ENCODE measurements around the gene DLG5. TPM values are rescaled to one million over a fixed set of nuclear protein-coding genes. Genes with fewer than 3 reads are reported as not detected.

DLG5 gene
- total and polyA plus RNA-seq, 4 donors: 1.2 to 7.1 (median 4.6) TPM

DNA sequence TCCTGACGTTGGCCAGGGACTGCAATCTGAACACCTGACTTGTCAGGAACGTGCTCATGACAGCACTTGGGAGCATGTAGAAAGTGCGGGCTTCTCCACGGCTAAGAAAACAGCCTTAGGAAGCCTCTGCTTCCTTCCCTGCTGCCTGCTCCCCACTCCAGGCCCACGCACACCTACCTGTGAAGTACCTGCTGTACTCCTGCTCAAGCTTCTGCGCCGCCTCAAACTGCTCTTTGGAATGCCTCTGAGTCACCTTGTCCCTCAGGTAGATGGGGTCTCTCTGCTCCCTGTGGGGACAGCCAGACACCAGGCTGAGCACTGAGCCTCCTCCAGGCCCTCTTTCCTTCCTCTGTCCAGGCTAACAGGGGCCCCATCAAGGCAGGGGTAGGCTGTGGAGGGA lies 132.7 kb downstream of the DLG5 start:
- H3K9ac ChIP-seq (ENCODE audit: low read depth in 1 of 2, low read length in 2 of 2): no peak overlapping the region
- TF ChIP-seq FOXA2 (IDR thresholded peaks at IDR 0.05) (no peak), RXRA (IDR thresholded peaks at IDR 0.05) (no peak), HNF4A (conservative IDR thresholded peaks at IDR 0.05) (no peak), SP1 (IDR thresholded peaks at IDR 0.05) (no peak), RAD21 (IDR thresholded peaks at IDR 0.05) (no peak), TAF1 (conservative IDR thresholded peaks at IDR 0.05) (no peak), NR2F2 (IDR thresholded peaks at IDR 0.05) (no peak), GABPA (IDR thresholded peaks at IDR 0.05 in 1 of 2, conservative IDR thresholded peaks at IDR 0.05 in 1 of 2) (no peak), JUND (IDR thresholded peaks at IDR 0.05) (no peak), FOXA1 (IDR thresholded peaks at IDR 0.05) (no peak), YY1 (IDR thresholded peaks at IDR 0.05) (no peak), EGR1 (IDR thresholded peaks at IDR 0.05; ENCODE audit: low read depth in 2 of 2) (no peak)
- TF ChIP-seq, protein P1, sequence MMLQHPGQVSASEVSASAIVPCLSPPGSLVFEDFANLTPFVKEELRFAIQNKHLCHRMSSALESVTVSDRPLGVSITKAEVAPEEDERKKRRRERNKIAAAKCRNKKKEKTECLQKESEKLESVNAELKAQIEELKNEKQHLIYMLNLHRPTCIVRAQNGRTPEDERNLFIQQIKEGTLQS (IDR thresholded peaks at IDR 0.05): no peak
- TF ChIP-seq, protein P2, sequence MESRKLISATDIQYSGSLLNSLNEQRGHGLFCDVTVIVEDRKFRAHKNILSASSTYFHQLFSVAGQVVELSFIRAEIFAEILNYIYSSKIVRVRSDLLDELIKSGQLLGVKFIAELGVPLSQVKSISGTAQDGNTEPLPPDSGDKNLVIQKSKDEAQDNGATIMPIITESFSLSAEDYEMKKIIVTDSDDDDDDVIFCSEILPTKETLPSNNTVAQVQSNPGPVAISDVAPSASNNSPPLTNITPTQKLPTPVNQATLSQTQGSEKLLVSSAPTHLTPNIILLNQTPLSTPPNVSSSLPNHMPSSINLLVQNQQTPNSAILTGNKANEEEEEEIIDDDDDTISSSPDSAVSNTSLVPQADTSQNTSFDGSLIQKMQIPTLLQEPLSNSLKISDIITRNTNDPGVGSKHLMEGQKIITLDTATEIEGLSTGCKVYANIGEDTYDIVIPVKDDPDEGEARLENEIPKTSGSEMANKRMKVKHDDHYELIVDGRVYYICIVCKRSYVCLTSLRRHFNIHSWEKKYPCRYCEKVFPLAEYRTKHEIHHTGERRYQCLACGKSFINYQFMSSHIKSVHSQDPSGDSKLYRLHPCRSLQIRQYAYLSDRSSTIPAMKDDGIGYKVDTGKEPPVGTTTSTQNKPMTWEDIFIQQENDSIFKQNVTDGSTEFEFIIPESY (IDR thresholded peaks at IDR 0.05): no peak
- TF ChIP-seq, protein P3, sequence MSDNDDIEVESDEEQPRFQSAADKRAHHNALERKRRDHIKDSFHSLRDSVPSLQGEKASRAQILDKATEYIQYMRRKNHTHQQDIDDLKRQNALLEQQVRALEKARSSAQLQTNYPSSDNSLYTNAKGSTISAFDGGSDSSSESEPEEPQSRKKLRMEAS (IDR thresholded peaks at IDR 0.05): no peak
- TF ChIP-seq, protein P4, sequence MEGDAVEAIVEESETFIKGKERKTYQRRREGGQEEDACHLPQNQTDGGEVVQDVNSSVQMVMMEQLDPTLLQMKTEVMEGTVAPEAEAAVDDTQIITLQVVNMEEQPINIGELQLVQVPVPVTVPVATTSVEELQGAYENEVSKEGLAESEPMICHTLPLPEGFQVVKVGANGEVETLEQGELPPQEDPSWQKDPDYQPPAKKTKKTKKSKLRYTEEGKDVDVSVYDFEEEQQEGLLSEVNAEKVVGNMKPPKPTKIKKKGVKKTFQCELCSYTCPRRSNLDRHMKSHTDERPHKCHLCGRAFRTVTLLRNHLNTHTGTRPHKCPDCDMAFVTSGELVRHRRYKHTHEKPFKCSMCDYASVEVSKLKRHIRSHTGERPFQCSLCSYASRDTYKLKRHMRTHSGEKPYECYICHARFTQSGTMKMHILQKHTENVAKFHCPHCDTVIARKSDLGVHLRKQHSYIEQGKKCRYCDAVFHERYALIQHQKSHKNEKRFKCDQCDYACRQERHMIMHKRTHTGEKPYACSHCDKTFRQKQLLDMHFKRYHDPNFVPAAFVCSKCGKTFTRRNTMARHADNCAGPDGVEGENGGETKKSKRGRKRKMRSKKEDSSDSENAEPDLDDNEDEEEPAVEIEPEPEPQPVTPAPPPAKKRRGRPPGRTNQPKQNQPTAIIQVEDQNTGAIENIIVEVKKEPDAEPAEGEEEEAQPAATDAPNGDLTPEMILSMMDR (IDR thresholded peaks at IDR 0.05; ENCODE audit: low read depth, low read length, missing input control): no peak
- TF ChIP-seq, protein P5, sequence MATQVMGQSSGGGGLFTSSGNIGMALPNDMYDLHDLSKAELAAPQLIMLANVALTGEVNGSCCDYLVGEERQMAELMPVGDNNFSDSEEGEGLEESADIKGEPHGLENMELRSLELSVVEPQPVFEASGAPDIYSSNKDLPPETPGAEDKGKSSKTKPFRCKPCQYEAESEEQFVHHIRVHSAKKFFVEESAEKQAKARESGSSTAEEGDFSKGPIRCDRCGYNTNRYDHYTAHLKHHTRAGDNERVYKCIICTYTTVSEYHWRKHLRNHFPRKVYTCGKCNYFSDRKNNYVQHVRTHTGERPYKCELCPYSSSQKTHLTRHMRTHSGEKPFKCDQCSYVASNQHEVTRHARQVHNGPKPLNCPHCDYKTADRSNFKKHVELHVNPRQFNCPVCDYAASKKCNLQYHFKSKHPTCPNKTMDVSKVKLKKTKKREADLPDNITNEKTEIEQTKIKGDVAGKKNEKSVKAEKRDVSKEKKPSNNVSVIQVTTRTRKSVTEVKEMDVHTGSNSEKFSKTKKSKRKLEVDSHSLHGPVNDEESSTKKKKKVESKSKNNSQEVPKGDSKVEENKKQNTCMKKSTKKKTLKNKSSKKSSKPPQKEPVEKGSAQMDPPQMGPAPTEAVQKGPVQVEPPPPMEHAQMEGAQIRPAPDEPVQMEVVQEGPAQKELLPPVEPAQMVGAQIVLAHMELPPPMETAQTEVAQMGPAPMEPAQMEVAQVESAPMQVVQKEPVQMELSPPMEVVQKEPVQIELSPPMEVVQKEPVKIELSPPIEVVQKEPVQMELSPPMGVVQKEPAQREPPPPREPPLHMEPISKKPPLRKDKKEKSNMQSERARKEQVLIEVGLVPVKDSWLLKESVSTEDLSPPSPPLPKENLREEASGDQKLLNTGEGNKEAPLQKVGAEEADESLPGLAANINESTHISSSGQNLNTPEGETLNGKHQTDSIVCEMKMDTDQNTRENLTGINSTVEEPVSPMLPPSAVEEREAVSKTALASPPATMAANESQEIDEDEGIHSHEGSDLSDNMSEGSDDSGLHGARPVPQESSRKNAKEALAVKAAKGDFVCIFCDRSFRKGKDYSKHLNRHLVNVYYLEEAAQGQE (IDR thresholded peaks at IDR 0.05): no peak
- 88% methylated on average over 7 of the region's 7 CpGs for WGBS
- no peak overlapping the region for H3K4me3 ChIP-seq (ENCODE audit: low read depth in 1 of 3, low read length in 3 of 3)
- H3K27me3 ChIP-seq (ENCODE audit: control insufficient read depth in 4 of 4, insufficient read depth in 4 of 4, low read length in 3 of 4): no peaks in the 10 kb centered on the region
- no peaks in the 10 kb centered on the region for H3K4me1 ChIP-seq (ENCODE audit: control insufficient read depth in 4 of 4, insufficient read depth in 4 of 4, low read length in 3 of 4)
- no peak overlapping the region for H3K27ac ChIP-seq (ENCODE audit: low read depth in 1 of 2, low read length in 2 of 2)
- no peaks in the 10 kb centered on the region for H3K9me3 ChIP-seq (ENCODE audit: control insufficient read depth in 4 of 4, low read length in 3 of 4)
- H3K36me3 ChIP-seq (ENCODE audit: control insufficient read depth in 4 of 4, insufficient read depth in 3 of 4, low read depth in 1 of 4, low read length in 3 of 4): peaks cover 11 to 40% (median 18%) of the 10 kb centered on the region in 4 donors
- no peak for DNase-seq (ENCODE audit: low spot score)
